OCI-M2 (cell line): ENCODE results near the gene CUX1.
"Not testable (repeated sequence)": the region's sequence is repeated elsewhere in the genome, so short reads cannot be mapped to it uniquely, and the experiment has no call there.

ENCODE experiments used
- DNase-seq: peaks from one replicate; lab custom pipeline; 2025; ENCODE audit not compliant: unreplicated experiment; lab: John Stamatoyannopoulos, UW

CUX1 gene

GRCh38 chr7:102120666-102121195 lies 303.3 kb downstream of the CUX1 start:
- DNase-seq = no peak

DNA sequence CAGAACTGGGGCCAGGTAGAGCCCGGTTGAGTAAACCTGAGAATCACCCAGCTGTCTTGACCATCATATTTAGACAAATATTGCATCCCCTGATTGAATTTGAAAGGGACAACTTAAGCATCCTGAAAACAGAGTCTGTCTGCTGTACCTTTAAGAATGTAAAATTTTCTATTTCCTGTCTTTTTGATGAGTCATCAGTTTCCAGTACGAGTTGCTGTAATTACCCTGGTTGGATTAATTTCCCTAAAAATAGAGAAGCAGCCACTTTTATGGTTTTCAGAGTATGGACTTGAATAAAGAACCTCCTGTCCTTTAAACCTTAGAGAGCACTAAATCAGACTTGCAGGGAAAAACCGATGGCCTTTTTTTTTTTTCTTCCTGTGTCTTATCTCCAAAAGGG lies 304.6 kb downstream of the CUX1 start:
- no peak for DNase-seq

- no peak for DNase-seq
Measured at GRCh38 chr7:102125127-102125596, 307.7 kb downstream of the CUX1 start.

- no peak for DNase-seq
Measured at GRCh38 chr7:102128303-102128702, 310.9 kb downstream of the CUX1 start.

- DNase-seq = no peak
Measured at GRCh38 chr7:102129636-102130370, 312.4 kb downstream of the CUX1 start.

GRCh38 chr7:102132209-102132752 lies 314.9 kb downstream of the CUX1 start:
- DNase-seq = no peak

- DNase-seq = no peak
Measured at GRCh38 chr7:102138676-102139075, 321.2 kb downstream of the CUX1 start.

- DNase-seq = no peak
Measured at GRCh38 chr7:102140952-102141370, 323.5 kb downstream of the CUX1 start.

DNA sequence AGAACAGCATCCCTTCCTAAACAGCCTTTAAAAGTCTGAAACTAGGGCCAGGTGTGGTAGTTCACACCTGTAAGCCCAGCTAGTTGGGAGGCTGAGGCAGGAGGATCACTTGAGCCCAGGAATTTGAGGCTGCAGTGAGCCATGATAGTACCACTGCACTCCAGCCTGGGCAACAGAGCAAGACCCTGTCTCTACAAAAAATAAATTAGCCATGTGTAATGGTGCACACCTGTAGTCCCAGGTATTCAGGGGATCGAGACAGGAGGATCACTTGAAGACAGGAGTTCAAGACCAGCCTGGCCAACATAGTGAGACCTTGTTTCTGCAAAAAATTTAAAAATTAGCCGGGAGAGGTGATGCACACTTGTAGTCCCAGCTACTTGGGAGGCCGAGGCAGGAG lies 325.0 kb downstream of the CUX1 start:
- DNase-seq = not testable (repeated sequence)

DNA sequence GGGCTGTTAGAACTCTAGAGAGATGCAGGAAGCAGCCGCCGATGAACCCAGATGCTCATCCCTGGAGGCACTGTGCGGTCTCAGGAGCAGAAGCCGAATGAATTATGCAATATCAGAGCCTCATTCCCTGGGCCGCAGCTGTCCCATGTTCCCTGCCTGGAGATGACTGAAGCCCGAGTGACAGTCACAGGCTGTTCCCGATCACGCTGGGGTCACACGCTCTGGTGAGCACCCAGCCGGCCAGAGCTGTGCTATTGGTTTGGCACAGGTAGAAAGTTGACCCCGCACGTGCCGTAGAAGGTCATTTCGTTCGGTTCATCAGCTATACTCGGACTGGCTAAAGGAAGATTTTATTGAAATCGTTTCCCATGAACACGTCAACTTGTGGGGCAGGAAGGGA lies 328.7 kb downstream of the CUX1 start:
- DNase-seq = no peak

DNA sequence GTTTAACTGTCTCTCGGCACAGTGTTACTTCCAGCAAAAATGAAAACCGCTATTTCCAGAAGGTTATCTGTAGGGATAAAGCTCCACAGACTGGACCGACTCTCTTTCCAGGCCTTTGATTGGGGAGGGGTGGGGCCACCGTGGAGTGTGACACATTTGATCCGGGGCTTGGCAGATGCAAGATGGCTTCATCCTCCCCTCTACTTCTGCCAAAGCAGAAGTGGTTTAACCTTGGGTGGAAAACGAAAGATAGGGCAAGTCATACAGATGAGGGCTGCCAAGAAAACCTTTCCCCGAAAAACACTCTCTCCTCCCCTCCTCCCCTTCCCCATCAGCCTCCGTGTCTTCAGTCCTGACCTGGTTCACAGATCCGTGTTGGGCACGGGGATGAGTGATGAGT lies 329.6 kb downstream of the CUX1 start:
- DNase-seq = no peak

DNA sequence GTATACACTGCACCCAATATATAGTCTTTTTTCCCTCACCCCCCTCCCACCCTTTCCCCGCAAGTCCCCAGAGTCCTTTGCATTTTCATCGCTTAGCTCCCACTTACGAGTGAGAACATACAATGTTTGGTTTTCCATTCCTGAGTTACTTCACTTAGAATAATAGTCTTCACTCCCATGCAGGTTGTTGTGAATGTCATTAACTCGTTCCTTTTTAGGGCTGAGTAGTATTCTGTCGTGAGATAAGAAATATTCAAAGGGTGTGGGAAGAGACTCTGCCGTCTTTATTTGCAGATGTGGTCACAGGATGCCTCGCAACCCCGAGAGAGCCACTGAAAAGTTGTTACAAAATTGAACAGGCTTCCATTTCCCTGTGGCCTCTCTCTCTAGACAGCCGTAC lies 331.4 kb downstream of the CUX1 start:
- DNase-seq = no peak

DNA sequence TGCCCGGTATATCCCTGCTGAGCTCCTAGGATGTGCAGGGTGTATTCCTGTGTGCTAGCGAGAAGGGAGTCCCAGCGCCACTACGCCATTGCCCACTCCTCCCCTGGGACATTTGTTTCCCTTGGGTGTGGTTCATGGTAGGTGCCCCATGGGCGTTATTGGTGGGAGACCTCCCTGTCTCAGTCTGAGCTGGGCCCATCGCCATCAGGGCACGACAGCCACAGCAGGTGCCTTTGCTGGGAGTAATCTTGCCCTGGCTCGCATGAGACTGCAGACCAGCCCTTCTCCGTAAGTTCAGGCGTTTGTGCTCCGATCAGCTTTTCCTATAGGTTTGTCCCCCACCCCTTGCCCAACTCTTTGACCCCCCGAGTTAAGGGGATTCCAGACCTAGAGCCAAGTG lies 332.0 kb downstream of the CUX1 start:
- DNase-seq = no peak

- no peak for DNase-seq
Measured at GRCh38 chr7:102150266-102150665, 332.8 kb downstream of the CUX1 start.

- DNase-seq = no peak
Measured at GRCh38 chr7:102152672-102153598, 335.5 kb downstream of the CUX1 start.

DNA sequence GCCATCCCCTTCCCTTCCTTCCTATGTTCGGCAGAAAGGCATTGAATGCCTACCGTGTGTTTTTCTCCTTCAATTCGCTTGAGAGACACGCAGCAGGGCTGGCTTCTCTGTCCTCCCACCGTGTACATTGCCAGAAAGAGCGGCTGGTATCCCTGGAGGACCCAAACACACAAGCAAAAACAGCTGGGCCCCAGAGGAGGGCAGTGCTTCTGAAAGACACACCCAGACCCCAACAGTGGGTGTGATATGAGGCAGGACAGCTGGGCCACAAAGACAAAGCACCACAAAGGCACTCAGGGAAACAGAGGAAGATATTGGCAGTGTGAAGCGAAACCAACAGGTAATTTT lies 336.1 kb downstream of the CUX1 start:
- no peak for DNase-seq

- DNase-seq = no peak
Measured at GRCh38 chr7:102154425-102154824, 337.0 kb downstream of the CUX1 start.

DNA sequence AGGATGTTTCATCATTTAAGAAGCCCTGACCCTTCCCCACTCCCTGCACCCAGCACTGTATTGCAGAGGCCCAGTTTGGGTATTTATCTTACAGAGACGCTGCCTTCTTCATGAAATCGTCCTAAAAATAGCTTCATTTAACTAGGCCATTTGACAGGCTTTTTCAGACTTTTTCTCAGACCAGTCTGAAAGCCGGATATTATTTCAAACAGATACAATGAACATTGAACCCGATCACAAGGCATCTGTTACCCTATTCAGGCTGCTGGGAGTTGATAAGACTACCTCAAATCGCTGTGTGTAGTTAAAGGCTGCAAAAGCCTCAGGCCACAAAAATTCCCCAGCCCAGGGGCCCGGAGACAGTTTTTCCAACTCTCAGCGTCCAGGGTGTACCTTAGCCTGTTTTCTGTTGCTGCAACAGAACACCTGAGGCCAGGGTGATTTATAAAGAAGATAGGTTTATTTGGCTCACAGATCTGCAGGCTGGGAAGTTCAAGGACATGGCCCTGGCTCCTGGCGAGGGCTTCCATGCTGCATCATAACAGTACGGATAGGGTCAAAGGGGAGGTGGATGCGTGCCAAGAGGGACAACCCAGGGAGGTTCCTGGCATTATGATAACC lies 338.5 kb downstream of the CUX1 start:
- DNase-seq = peak; percentile 42

DNA sequence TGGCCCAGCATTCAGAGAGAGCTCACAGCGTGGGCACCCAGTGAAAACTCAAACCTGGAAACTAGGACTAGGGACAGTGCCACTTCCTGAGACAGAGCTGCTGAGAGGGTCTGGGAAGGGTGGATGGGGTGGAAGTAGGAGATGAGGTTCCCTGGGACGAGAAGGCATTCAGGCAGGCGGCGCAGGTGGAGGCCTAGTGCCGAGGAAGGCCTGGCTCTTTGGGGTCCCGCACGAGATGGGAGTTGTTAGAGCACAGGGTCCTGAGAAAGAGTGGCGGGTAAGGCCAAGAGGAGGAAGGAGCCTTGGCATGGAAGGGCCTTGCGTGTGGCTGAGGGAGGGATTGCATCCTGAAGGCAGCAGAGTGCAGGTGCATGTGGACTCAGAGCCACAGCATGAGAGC lies 339.4 kb downstream of the CUX1 start:
- no peak for DNase-seq

DNA sequence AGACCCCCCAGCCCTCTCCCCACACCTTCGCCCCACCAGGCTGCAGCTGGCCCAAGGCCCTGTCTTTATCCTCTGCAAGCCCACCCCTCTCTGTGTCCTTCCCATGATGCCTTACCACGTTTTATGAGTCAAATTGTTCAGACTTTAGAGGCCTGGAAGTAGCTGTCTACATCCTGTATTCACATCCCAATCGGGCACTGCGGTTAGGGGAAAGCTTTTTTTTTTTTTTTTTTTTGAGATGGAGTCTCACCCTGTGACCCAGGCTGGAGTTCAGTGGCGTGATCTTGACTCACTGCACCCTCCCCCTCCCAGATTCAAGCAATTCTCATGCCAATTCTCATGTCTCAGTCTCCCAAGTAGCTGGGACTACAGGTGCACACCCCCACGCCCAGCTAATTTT lies 347.7 kb downstream of the CUX1 start:
- no peak for DNase-seq

GRCh38 chr7:102167254-102167653 lies 349.8 kb downstream of the CUX1 start:
- DNase-seq = no peak
